Activated CD8-positive, alpha-beta memory T cell treated with anti-CD3 and anti-CD28 coated beads, Interleukin-2, amount 50 U/mL, for 24 hours (primary cell): ENCODE results near the gene NPW.

Source experiments
- DNase-seq: peaks from one replicate; pipeline ENCODE4 v3.0.0-alpha.2; 2020; ENCODE audit errors: extremely low read depth

NPW gene

DNA sequence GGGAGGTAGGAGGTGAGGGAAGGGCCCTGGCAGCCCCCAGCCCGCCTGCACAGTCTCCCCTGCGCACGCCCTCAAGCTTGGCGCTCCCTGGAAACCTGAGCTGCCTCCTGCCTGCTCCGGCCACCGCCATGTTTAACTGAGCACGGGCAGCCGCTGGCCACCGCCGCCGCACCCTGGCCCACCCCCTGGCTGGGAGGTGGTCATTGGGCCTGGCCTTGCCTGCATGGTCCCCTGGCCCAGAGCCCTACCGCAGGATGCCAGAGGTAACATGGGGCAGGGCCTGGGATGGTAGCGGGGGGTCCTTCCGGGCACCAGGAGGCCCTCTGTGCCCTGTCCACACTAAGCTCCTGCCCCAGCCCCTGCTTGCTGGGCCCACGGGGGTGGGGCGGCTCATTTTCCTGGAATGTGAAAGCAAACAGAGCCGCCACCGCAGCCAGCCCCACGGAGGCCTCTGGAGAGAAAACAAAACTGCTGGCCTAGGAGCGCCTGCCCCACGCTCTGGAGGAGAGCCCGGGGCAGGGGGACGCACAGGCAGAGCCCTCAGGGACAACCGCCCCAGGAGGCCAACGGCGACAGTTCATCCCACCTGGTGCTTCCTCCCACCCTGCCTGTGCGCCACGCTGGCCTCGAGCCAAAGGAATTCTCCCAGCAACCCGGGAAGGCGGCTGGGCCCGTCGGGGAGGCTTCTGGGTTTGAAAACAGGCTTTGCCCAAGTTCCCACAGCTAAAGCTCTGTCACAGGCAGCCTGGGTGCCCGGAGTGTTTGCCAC is 16.0 kb downstream of the NPW start:
- no peak for DNase-seq

DNA sequence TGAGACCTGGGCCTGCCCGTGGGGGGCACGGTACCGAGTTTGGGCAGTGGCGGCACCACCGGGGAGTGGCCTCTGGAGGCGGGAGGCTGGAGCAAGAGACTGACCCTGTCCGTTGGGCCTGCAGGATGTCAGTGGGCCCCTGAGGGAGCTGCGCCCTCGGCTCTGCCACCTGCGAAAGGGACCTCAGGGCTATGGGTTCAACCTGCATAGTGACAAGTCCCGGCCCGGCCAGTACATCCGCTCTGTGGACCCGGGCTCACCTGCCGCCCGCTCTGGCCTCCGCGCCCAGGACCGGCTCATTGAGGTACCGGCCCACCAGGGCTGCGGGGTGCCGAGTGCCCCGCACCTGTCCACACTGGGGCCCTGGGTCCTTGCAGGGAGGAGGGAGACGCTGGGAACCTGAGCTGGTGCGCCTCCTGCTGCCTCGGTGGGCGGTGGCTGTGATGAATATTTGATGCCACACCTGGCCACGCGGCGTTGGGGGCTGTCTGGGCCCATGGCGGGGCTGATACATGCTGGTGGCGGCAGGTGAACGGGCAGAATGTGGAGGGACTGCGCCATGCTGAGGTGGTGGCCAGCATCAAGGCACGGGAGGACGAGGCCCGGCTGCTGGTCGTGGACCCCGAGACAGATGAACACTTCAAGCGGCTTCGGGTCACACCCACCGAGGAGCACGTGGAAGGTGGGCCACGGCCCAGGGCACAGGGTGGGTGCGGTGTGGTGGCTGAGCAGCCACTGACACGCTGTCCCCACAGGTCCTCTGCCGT is 16.8 kb downstream of the NPW start:
- DNase-seq, result no peak

DNA sequence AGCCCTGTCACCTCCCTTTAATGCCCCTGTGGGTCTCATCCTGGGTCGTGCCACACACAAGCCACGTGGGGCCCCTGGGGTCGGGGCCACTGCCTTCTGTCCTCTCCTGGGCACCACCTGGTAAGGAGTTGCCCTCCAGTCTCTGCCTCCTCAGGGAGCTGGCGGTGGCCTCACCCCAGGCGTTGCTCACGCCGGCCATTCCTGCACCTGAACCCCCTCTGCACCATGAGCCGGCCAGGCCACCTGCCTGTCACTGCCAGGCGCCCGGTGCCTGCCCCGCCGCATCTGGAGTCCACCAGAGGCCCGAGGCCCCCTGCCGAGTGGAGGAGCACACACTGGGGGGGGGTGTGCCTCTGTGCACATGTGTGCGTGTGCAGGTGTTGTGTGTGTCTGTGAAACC is 17.5 kb downstream of the NPW start:
- no peak for DNase-seq

DNA sequence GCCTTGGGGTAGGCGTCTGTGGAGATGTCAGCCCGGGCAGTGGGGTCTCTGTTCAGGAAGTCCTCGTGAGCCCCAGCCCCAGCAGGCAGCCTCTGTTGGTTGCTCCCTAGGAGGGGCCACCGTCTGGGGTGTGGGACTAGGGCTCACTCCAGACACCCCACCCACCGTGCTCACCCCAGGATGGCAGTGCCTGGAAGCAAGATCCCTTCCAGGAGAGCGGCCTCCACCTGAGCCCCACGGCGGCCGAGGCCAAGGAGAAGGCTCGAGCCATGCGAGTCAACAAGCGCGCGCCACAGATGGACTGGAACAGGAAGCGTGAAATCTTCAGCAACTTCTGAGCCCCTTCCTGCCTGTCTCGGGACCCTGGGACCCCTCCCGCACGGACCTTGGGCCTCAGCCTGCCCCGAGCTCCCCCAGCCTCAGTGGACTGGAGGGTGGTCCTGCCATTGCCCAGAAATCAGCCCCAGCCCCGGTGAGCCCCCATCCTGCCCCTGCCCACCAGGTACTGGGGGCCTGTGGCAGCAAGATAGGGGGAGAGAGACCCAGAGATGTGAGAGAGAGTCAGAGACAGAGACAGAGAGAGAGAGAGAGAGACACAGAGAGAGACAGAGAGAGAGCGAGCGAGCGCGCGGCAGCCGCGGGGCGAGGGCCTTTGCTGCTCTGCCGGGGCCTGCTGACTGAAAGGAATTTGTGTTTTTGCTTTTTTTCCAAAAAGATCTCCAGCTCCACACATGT is 18.2 kb downstream of the NPW start:
- DNase-seq, result no peak

DNA sequence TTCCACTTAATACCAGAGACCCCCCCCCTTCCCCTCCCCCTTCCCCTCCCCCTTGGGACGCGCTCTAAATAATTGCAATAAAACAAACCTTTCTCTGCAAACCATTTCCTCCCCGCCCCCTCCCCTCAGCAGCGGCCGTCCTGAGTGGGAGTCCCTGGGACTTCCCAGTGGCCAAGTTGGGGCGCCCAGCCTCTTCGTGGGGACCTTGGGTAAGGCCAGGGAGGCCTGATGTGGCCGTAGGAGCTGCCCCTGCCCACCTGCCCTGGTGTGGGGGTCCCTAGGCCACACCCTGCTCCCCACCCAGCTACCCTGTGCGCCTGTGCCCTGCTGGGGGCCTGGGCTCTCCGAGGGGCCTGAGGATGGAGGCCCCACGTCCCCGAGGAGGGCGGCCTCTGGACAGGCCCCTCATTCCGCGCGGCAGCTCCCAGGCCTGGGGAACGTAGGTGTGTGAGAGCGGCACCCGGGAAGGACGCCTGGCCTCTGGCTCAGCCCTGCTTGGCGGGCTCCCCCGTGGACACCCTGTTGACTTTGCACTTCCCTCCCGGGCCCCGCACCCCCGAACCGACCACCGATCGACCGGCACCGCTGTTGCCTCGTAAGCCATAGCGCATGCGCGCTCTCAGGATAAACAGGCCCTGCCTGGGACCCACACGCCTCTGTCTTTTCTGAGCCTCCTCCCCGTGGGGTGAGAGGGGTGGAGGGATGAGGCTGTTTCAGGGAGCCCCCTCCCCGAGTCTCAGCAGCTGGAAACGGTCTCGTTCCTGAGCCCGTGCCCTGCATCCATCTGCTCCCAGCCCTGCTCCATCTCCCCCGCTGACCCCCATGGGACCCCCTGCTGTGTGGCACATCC is 19.0 kb downstream of the NPW start:
- DNase-seq, result no peak

GRCh38 chr16:2039274-2040031 is 19.9 kb downstream of the NPW start:
- DNase-seq, result no peak

- no peak for DNase-seq
Observed at GRCh38 chr16:2040041-2040786, 20.6 kb downstream of the NPW start.

DNA sequence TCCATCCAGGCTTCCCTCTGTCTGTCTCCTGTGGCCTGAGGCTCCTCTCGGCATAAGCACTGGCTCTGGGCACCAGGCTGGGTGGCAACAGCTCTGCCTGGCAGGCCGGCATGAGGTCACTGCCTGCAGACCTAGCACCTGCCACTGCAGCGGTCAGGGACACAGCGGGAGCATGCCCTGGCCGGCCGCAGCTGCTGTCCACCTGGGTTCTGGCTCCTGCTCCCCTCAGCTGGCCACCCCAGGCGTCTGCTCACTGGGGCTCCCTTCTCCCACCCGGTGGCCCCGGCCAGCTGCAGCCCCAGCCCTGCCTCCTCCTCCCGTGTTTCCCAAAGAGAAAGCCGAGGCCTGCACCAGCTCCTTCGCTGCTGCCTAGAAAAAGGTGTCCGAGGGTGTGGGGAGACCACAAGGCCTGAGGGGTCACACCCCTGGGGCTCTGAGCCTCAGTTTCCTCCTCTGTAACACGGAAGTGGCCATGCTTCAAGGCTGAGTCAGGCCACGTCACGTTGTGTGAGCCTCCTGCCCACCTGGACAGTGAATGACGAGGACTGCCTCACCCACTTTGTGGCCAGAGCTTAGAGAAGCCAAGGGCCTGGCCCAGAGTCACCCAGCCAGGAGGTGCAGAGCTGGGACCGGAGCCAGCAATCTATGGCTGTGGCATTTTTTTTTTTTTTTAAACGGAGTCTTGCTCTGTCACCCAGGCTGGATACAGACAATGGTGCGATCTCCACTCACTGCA is 21.4 kb downstream of the NPW start:
- DNase-seq, result no peak

DNA sequence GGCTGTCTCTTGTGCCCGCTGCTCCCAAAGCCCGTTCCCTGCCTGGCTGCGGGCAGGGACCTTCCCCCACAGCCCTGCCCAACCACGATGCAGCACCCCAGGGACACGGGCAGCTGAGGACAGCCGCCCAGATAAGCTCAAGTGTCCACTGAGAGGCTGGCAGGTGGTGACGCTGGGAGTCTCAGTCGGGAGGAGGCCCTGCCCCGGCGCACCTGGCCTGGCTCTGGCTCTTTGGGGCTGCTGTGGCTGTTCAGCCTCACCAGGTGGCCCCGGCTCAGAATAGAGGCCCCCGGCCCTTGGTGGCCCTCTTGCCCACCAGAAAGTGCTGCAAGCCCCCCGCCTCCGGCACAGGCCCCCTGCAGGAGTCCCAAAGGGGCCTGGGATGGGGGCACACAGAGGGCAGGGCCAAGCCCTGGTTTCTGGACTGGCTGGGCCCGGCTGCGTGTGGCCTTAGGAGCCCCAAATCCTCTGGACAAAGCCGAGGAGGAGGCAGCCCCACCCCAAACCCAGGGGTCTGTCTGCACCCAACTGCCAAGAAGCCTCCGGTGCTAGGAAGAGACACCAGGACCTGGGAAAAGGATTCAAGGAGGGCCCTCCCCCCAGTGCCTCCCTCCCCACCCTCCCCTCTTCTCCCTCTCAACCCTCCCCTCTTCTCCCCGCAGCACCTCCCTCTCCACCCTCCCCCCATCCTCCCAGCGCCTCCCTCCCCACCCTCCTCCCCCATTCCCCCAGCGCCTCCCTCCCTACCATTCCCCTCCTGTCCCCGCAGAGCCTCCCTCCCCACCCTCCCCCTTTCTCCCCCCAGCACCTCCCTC is 22.8 kb downstream of the NPW start:
- no peak for DNase-seq

GRCh38 chr16:2042986-2043666 is 23.5 kb downstream of the NPW start:
- no peak for DNase-seq

DNA sequence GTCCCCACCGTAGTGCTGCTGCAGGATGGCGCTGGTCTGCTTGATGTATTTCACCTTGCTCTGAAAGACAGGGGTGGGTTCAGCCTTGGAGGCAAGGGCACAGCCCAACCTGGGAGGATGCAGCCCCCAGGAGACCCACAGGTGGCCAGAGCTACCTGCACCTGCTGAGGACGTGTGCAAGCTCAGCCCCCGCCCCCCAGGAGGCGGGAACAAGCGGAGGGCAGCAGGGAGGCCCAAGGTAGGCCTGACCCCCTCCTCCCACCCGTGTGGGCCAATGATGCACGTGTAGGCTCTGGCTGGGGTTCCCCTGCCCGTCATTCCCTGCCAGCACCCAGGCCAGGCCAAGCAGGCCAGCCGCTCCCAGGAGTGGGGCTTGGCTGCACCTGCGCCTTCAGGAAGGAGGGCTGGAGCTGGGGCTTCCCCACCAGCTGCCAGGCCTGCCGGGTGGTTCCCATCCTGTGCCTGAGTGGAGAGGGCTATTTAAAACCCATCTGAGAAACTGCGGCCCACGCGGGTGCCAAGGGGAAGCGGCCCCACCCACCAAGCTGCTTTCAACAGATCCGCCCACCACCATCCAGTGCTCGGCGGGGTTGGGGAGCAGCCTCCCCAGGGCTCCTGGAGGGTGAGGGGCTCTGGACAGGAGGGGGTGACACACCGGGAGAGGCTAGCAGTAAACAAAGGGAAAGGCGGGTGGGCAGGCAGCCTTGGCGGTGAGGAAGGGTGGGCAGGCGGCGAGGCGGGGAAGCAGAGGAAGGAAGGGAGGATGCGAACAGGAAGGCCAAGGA is 24.3 kb downstream of the NPW start:
- DNase-seq, result no peak

DNA sequence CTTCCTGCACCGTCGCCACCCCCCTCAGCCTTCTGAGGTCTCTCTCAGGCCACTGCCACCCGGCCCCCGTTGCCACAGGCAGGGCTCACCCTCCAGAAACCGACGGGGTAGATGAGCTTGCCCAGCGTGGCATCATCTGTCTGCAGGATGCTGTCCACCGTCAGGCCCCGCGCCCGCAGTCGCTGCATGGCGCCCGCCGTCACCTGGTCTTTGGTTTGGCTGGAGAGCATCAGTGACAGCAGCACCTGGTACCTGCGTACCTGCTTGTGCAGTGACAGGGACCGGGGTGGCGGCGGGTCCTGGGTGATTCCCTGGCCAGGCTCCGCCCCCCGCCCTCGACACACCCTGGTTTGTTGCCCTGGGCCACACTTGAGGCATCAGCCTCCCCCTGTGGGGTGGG is 25.0 kb downstream of the NPW start:
- no peak for DNase-seq

GRCh38 chr16:2045965-2046892 is 26.6 kb downstream of the NPW start:
- no peak for DNase-seq

GRCh38 chr16:2046893-2047329 is 27.3 kb downstream of the NPW start:
- no peak for DNase-seq

DNA sequence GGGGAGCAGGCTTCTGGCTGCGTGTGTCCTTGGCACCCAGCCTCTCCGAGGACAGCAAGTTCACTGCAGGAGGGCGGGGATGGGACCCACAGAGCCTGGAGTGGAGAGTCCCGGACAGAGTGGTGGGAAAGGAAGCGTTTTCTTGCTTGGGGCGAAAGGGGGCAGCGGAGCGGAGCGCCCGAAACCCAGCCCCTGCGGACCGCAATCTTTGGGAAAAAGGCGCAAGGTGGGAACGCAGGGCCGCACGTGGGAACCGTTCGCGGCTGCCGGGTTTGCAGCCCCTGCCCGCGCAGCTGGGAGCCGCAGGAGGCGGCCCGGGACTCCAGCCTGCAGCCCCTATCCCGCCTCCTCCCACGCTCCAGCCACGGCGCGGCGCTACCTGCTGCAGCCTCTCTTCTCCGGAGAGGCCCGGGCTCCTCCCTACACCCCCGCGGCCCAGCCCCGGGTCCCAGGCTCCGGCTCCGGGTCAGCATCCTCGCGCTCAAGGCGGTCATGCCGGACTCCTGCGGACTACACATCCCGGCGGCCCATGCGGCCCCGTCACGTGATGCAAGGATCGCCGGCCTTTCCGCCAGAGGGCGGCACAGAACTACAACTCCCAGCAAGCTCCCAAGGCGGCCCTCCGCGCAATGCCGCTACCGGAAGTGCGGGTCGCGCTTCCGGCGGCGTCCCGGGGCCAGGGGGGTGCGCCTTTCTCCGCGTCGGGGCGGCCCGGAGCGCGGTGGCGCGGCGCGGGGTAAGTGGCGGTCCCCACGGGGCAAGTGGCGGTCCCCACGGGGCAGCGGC is 27.9 kb downstream of the NPW start, which contains the start of the genes NTHL1 and TSC2:
Gene NTHL1 (minus strand): TSS at position 505 of the 786 bp plus-strand sequence. CDS start 11 bp downstream, at position 494.
Gene TSC2 (plus strand): TSS at position 656 of the 786 bp plus-strand sequence. CDS start 631 bp downstream, outside the sequence.
- DNase-seq, result peak; percentile 87
